HG03175 (cell line): Measurements from ENCODE around the gene SEPTIN2.
"Not testable (repeated sequence)": the region's sequence is repeated elsewhere in the genome, so short reads cannot be mapped to it uniquely, and the experiment has no call there.

Experiments
- ATAC-seq: cut with Tn5 transposase; IDR thresholded peaks from one replicate; pipeline ENCODE4 v1.9.1; 2021; ENCODE audit warnings: mild to moderate bottlenecking, moderate library complexity; ENCODE audit not compliant: unreplicated experiment

SEPTIN2 gene

GRCh38 chr2:241349941-241350340 lies 34.2 kb downstream of the SEPTIN2 start:
- ATAC-seq, result no peak

- ATAC-seq, result no peak
These were observed 34.8 kb downstream of the SEPTIN2 start for GRCh38 chr2:241350530-241350877.

GRCh38 chr2:241350878-241351639 lies 35.3 kb downstream of the SEPTIN2 start:
- no peak for ATAC-seq

- ATAC-seq, result no peak
These were observed 35.9 kb downstream of the SEPTIN2 start for GRCh38 chr2:241351640-241352031.

GRCh38 chr2:241352227-241352626 lies 36.5 kb downstream of the SEPTIN2 start:
- ATAC-seq, result no peak

- peak; percentile 28 for ATAC-seq
These were observed 39.2 kb downstream of the SEPTIN2 start for GRCh38 chr2:241354668-241355658.

- peak; percentile 85 for ATAC-seq
These were observed 40.5 kb downstream of the SEPTIN2 start, which contains the start of gene FARP2 for GRCh38 chr2:241355983-241356870. Gene FARP2, plus strand, starts transcription at chr2:241356285. Its CDS starts 16,823 bp downstream, at chr2:241373108.

- no peak for ATAC-seq
These were observed 41.1 kb downstream of the SEPTIN2 start for GRCh38 chr2:241356871-241357260.

- ATAC-seq, result no peak
These were observed 41.8 kb downstream of the SEPTIN2 start for GRCh38 chr2:241357531-241357930.

GRCh38 chr2:241358470-241358869 lies 42.7 kb downstream of the SEPTIN2 start:
- peak; percentile 45 for ATAC-seq

- no peak for ATAC-seq
These were observed 43.8 kb downstream of the SEPTIN2 start for GRCh38 chr2:241359481-241360045.

GRCh38 chr2:241363426-241363825 lies 47.7 kb downstream of the SEPTIN2 start:
- ATAC-seq, result peak; percentile 48

GRCh38 chr2:241364781-241365180 lies 49.1 kb downstream of the SEPTIN2 start:
- no peak for ATAC-seq

- ATAC-seq, result no peak
These were observed 51.0 kb downstream of the SEPTIN2 start for GRCh38 chr2:241366678-241367077.

GRCh38 chr2:241368643-241369042 lies 52.9 kb downstream of the SEPTIN2 start:
- ATAC-seq, result no peak

GRCh38 chr2:241372361-241372992 lies 56.8 kb downstream of the SEPTIN2 start:
- no peak for ATAC-seq

GRCh38 chr2:241373446-241373845 lies 57.7 kb downstream of the SEPTIN2 start:
- no peak for ATAC-seq

- ATAC-seq, result not testable (repeated sequence)
These were observed 58.2 kb downstream of the SEPTIN2 start for GRCh38 chr2:241373906-241374305.

GRCh38 chr2:241375300-241375699 lies 59.6 kb downstream of the SEPTIN2 start:
- ATAC-seq, result no peak

GRCh38 chr2:241376808-241377207 lies 61.1 kb downstream of the SEPTIN2 start:
- ATAC-seq, result no peak
